Anterior cingulate cortex (tissue), 58 donors: ENCODE measurements around the gene DIP2A.

Source experiments
- DNase-seq, 58 donors: peaks; one replicate each; lab custom pipeline; 2025; lab: John Stamatoyannopoulos, UW

Gene DIP2A

GRCh38 chr21:46458315-46459023 lies at the start of gene DIP2A:
Gene DIP2A (plus strand): TSS chr21:46458891. CDS start chr21:46459132, 241 bp downstream.
- peak; percentile 47 to 97 (median 94) for DNase-seq

GRCh38 chr21:46409641-46410406 lies 48.9 kb upstream of the DIP2A start:
- no peak for DNase-seq

- DNase-seq: no peak
Measured at GRCh38 chr21:46410516-46410915, 48.2 kb upstream of the DIP2A start.

- DNase-seq: no peak
Measured at GRCh38 chr21:46411236-46411635, 47.5 kb upstream of the DIP2A start.

- no peak for DNase-seq
Measured at GRCh38 chr21:46411691-46412090, 47.0 kb upstream of the DIP2A start.

- DNase-seq: no peak
Measured at GRCh38 chr21:46412521-46413364, 45.9 kb upstream of the DIP2A start.

GRCh38 chr21:46413365-46413696 lies 45.4 kb upstream of the DIP2A start:
- DNase-seq: no peak

- DNase-seq: no peak
Measured at GRCh38 chr21:46414965-46415275, 43.8 kb upstream of the DIP2A start.

- no peak for DNase-seq
Measured at GRCh38 chr21:46416551-46416950, 42.1 kb upstream of the DIP2A start.

GRCh38 chr21:46418265-46418946 lies 40.3 kb upstream of the DIP2A start:
- no peak for DNase-seq

GRCh38 chr21:46420241-46421190 lies 38.2 kb upstream of the DIP2A start:
- DNase-seq: no peak

GRCh38 chr21:46421191-46421750 lies 37.4 kb upstream of the DIP2A start:
- no peak for DNase-seq

GRCh38 chr21:46421756-46422555 lies 36.7 kb upstream of the DIP2A start:
- no peak for DNase-seq

- no peak for DNase-seq
Measured at GRCh38 chr21:46422636-46423241, 36.0 kb upstream of the DIP2A start.

- no peak for DNase-seq
Measured at GRCh38 chr21:46423546-46424038, 35.1 kb upstream of the DIP2A start.

- DNase-seq: no peak
Measured at GRCh38 chr21:46424039-46424591, 34.6 kb upstream of the DIP2A start.

- no peak for DNase-seq
Measured at GRCh38 chr21:46424621-46425020, 34.1 kb upstream of the DIP2A start.

GRCh38 chr21:46425041-46425440 lies 33.6 kb upstream of the DIP2A start:
- no peak for DNase-seq
